Measurements from ENCODE around the gene PLA2G2D. TPM values are rescaled to one million over a fixed set of nuclear protein-coding genes. Genes with fewer than 3 reads are reported as not detected.

PLA2G2D gene
- total and polyA plus RNA-seq, 2 of the 13 experiments (the other 11 are each of a cell fraction or from before 2014, with no cell fraction given) = not detected

GRCh38 chr1:20143318-20143717, 24.0 kb upstream of the PLA2G2D start:
- DNase-seq (ENCODE audit: low spot score) = no peak
- CTCF ChIA-PET (ENCODE audit: low intra/inter-chr PET ratio, low total read pairs) = no interaction called here
- ATAC-seq = no peak

GRCh38 chr1:20142001-20142710, 22.8 kb upstream of the PLA2G2D start:
- H3K9ac ChIP-seq (ENCODE audit: insufficient read depth, low read depth, low read length) = no peak overlapping the region
- H3K79me2 ChIP-seq (ENCODE audit: insufficient read depth, low read length) = no peaks in the 10 kb centered on the region
- FAIRE-seq (no peak), DNase-seq (ENCODE audit: low spot score) (no peak), ATAC-seq (no peak)
- no peaks in the 10 kb centered on the region for H4K20me1 ChIP-seq (ENCODE audit: insufficient read depth, low read length)
- peaks cover 2 to 21% of the 10 kb centered on the region in 2 experiments; a peak in 3 of 5 replicates for H3K27me3 ChIP-seq (ENCODE audit: control insufficient read depth in 1 of 2, insufficient read depth in 2 of 2, low read length in 2 of 2)
- in situ Hi-C loops (cut with HindIII; ENCODE audit: extremely low pct_ligation_motif_present, low pct_unique_long_range_greater_than_20kb) (no loop called here), intact Hi-C loops (cut with micrococcal nuclease; ENCODE audit: unreplicated experiment) (no loop called here)
- H3K27ac ChIP-seq (ENCODE audit: extremely low read length, insufficient read depth, low read length) = no peak overlapping the region
- no peaks in the 10 kb centered on the region for H3K36me3 ChIP-seq (replicated peaks in 1 of 2; ENCODE audit: control insufficient read depth in 1 of 2, insufficient read depth in 2 of 2, low read length in 2 of 2)
- H3K4me2 ChIP-seq (ENCODE audit: low read depth, low read length) = no peak overlapping the region
- no peak overlapping the region for H2AFZ ChIP-seq (ENCODE audit: low read length)
- ChIA-PET POLR2A (no interaction called here), CTCF (ENCODE audit: low intra/inter-chr PET ratio, low total read pairs) (no interaction called here)
- WGBS (ENCODE audit: low lambda C conversion rate) = 13% methylated on average over 3 of the region's 13 CpGs
- no TSS peak for BruUV-seq (replicated peaks)
- H3K9me3 ChIP-seq (ENCODE audit: low read length) = no peaks in the 10 kb centered on the region
- no peak overlapping the region for H3K4me3 ChIP-seq (replicated peaks in 1 of 3; ENCODE audit: insufficient read depth in 1 of 3, low read depth in 2 of 3, low read length in 3 of 3)
- H3K4me1 ChIP-seq (ENCODE audit: insufficient read depth, low read length) = peaks cover 13% of the 10 kb centered on the region
- TF ChIP-seq ZNF430 (CRISPR knock-in tag; IDR thresholded peaks at IDR 0.05) (no peak), ATF7-NPFF (CRISPR knock-in tag; IDR thresholded peaks at IDR 0.05; ENCODE audit: low read depth) (no peak), NRL (CRISPR knock-in tag; IDR thresholded peaks at IDR 0.05; ENCODE audit: borderline replicate concordance) (no peak), ZBTB40 (IDR thresholded peaks at IDR 0.05) (no peak), ZBTB40 (CRISPR knock-in tag; IDR thresholded peaks at IDR 0.05) (no peak), SMC3 (IDR thresholded peaks at IDR 0.05; ENCODE audit: low read length) (no peak), TEAD3 (CRISPR knock-in tag; optimal IDR thresholded peaks at IDR 0.05; ENCODE audit: borderline replicate concordance) (no peak), NCOA2 (CRISPR knock-in tag; IDR thresholded peaks at IDR 0.05) (no peak)

More at GRCh38 chr1:20143318-20143717, 24.0 kb upstream of the PLA2G2D start:
- BruUV-seq (replicated peaks) = no TSS peak
- no peak overlapping the region for H3K4me3 ChIP-seq (replicated peaks in 1 of 3; ENCODE audit: insufficient read depth in 1 of 3, low read depth in 2 of 3, low read length in 3 of 3)
- no peaks in the 10 kb centered on the region for H3K36me3 ChIP-seq (replicated peaks in 1 of 2; ENCODE audit: control insufficient read depth in 1 of 2, insufficient read depth in 2 of 2, low read length in 2 of 2)
- POLR2A ChIA-PET = no interaction called here
- no peak overlapping the region for H3K4me2 ChIP-seq (ENCODE audit: low read depth, low read length)
- no peak overlapping the region for H3K9ac ChIP-seq (ENCODE audit: insufficient read depth, low read depth, low read length)
- H3K9me3 ChIP-seq (ENCODE audit: low read length) = no peaks in the 10 kb centered on the region
- H2AFZ ChIP-seq (ENCODE audit: low read length) = no peak overlapping the region
- in situ Hi-C loops (cut with HindIII; ENCODE audit: extremely low pct_ligation_motif_present, low pct_unique_long_range_greater_than_20kb) (no loop called here), intact Hi-C loops (cut with micrococcal nuclease; ENCODE audit: unreplicated experiment) (no loop called here)
- TF ChIP-seq TCF7L2 (IDR thresholded peaks at IDR 0.05; ENCODE audit: low read depth, low read length) (no peak), ZNF615 (CRISPR knock-in tag; IDR thresholded peaks at IDR 0.05; ENCODE audit: borderline replicate concordance) (no peak), TMF1 (CRISPR knock-in tag; IDR thresholded peaks at IDR 0.05; ENCODE audit: low read depth) (no peak), NKX3-1 (CRISPR knock-in tag; IDR thresholded peaks at IDR 0.05) (no peak)
- WGBS (ENCODE audit: low lambda C conversion rate) = 68% methylated on average over 8 of the region's 8 CpGs
- no peak for FAIRE-seq
- H3K27ac ChIP-seq (ENCODE audit: extremely low read length, insufficient read depth, low read length) = no peak overlapping the region
- no peaks in the 10 kb centered on the region for H4K20me1 ChIP-seq (ENCODE audit: insufficient read depth, low read length)
- H3K4me1 ChIP-seq (ENCODE audit: insufficient read depth, low read length) = peaks cover 13% of the 10 kb centered on the region
- peaks cover 4 to 19% of the 10 kb centered on the region in 2 experiments; a peak in 3 of 5 replicates for H3K27me3 ChIP-seq (ENCODE audit: control insufficient read depth in 1 of 2, insufficient read depth in 2 of 2, low read length in 2 of 2)
- no peaks in the 10 kb centered on the region for H3K79me2 ChIP-seq (ENCODE audit: insufficient read depth, low read length)
